Stimulated activated CD8-positive, alpha-beta memory T cell treated with anti-CD3 and anti-CD28 coated beads, Interleukin-12 subunit alpha, Interleukin-12 subunit beta, amount 100 ng/mL, for 24 hours (primary cell): ENCODE data around the gene RAB11FIP5.
A peak's percentile ranks its signal among the peaks of the same experiment; 100 is the strongest.
"Not testable (repeated sequence)": the region's sequence is repeated elsewhere in the genome, so short reads cannot be mapped to it uniquely, and the experiment has no call there.

Source experiments
- DNase-seq: peaks from one replicate; pipeline ENCODE4 v3.0.0-alpha.2; 2020; ENCODE audit errors: extremely low read depth

Gene RAB11FIP5

DNA sequence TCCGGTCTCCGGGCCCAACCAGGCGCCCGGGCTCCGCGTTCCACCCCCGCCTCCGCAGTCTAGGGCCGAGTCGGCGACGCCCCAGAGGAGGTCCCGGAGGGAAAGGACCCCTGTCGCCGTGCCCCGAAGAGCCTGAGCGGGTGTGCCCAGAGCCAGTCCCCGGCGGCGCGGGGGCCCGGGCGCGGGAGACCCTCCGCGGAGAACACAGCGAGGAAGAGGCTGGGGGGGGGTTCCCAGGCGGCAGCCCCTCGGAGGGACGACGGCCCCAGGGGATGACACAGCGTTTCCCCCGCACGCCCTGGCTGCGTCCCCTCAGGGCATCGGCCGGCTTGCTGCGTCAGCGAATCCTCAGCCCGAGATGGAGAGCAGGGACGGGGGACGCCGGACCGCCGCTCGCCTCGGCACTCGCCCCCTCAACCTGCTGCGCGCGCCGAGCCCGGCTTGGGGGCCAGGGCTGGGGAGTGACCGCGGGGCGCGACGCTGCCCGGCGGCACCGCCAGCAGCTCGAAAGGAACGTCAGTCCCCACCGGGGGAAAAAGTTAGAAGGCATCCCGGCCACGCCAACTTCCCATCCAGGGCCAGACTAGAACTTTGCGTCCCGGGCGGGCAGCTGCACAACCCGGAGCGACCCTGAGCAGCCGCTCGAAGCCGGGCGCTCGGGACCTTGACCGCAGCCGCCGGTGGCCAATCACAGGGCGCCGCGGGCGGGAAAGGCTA lies 41.9 kb downstream of the RAB11FIP5 start:
- peak; percentile 3 for DNase-seq

DNA sequence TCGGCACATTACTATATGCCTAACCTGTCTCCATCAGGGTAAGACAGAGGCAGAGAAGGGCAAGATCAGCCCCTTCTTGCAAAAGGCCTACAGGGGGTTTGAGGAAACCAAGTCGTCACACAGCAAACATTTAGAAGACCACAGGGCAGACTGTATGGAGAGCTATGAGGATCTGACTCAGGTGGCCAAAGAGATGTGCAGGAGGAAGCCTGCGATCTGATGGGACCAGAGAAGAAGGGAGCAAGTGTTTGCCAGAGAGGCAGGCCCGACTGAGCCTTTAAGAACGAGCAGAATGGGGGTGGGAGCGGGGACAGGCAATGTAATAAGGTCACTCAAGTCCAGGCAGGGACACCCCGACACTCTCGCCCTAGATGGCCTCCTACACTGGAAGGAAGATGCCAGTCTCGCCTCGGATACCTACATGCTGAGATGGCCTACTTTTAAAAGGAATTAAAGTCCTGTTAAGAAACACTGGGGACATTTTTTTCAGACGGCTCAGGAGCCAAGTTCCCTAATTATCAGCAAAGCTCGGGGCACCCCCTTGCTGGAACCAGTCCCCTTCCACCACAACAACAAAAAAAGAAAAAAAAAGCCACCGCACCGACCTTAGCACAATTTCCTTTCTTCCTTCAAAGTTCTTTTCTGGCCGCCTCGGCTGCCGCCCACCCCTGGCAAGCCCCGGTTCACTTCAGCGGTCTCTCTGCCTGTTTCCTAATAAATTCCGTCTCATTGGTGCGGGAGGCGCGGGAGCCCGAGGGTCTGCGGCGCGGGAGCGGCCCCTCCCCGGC lies 42.7 kb downstream of the RAB11FIP5 start:
- no peak for DNase-seq

DNA sequence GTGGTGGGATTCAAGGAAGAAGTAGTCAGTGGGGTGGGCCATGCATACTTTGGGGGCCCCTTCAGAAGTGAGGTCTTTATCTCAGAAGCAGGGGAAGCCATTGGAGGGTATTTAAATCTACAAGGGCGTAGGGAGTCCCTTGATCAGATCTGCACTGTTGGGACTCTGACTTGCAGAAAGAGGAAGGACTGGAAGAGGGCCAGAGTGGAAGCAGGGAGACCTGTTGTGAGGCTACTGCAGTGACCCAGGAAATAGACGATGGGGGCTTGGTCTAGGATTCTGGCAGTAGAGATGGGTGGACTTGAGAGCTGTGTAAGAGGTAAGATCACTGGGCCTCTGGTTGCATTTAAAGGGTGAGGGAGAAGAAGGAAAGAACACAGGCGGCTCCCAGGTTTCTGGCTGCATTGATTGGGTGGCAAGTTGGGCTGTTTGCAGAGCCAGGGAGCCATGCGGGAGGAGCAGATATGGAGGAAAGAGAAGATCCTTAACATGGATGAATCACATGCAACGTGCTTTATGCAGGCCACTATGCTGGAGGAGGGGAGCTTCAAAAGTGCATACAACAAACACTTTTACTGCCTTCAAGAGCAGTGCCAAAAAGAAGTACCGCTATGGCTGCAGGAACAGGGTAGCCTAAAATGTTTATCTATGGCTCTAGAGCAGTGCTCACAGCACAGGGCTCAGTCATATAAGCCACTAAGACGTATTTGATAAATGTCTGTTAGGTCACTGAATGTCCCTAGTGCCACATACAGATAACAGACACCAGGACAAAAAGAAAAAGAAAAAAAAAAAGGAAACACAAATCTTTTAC lies 43.5 kb downstream of the RAB11FIP5 start:
- no peak for DNase-seq

DNA sequence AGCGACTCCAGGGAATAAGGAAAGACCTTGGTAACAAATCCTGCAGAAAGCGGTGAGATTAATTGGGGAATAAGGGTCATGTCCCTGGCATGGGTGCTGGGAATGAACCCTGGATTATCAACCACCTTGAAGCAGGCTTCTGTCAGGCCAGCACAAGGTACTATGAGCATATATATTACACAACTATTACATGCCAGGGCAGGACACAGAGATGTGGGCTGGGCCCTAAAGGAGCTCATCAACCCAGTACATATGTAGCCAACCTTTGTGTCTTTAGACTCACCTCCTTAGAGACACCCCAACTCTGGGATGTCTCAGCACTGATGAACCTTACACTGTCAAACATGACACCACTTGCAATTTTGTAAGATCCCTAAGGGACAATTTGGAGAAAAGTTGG lies 44.6 kb downstream of the RAB11FIP5 start:
- no peak for DNase-seq

DNA sequence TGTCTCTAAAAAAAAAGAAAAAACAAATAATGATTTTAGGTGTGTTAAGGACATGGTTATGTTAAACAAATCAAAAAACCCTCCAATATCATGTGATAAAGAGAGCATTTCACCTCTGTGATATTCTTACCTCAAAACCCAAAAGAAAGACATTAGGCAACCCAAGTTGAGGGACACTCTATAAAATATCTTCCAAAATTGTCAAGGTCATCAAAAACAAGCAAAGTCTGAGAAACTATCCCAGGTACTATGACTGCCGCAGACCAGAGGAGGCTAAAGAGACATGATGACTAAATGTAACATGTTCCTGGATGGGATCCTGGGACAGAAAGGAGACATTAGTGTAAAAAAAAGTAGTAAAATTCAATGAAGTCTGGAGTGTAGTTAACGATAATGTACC lies 45.7 kb downstream of the RAB11FIP5 start:
- DNase-seq = no peak

DNA sequence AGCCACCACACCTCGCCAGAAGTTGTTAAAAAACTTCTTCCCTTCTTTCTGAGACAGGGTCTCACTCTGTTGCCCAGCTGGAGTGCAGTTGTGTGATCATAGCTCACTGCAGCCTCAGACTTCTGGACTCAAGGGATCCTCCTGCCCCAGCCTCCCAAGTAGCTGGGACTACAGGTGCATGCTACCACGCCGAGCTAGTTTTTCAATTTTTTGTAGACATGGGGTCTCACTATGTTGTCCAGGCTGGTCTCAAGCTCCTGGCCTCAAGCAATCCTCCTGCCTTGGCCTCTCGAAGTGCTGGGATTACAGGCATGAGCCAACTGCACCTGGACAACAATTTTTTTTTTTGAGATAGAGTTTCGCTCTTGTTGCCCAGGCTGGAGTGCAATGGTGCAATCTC lies 47.7 kb downstream of the RAB11FIP5 start:
- not testable (repeated sequence) for DNase-seq

DNA sequence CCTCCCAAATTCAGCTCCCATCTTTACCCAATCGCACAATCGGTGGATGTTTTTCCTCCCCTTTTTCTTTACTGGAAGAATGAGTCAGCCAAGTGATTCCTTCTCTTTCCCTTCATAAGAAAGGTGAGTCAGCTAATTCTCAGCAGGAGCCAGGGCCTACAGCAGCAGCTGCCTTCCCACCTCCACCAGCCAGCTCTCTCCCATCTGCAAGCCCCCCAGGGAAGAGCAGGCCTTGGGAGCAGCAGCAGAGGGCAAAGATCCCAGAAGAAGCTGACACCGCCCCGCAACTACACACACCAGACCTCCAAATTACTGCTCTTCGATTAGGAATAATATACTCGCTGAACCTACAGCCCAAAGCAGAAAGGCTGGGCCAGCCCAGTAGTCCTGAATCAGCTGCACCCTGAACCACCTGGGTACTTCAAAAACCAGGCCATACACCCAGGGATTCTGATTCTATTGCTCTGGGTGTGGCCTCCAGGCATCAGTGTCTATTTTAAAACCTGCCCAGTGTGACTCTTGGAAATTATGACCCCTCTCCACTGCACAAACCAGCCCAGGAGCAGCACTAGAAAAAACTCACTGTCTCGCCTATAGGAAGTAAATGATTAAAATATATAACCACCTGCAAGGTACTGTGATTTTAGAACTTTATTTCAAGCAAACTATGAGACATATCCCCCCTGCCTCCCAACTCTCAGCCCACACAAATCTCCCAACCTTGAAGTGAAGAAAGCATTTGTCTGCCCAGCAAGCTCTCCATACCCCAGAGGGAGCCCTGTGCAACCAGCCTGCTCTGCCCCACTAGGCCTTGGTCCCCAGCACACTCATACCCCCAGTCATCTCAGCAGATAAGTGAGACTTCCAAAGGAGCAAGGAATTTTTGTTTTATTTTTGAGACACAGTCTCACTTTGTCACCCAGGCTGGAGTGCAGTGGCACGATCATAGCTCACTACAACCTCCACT lies 48.6 kb downstream of the RAB11FIP5 start:
- no peak for DNase-seq

DNA sequence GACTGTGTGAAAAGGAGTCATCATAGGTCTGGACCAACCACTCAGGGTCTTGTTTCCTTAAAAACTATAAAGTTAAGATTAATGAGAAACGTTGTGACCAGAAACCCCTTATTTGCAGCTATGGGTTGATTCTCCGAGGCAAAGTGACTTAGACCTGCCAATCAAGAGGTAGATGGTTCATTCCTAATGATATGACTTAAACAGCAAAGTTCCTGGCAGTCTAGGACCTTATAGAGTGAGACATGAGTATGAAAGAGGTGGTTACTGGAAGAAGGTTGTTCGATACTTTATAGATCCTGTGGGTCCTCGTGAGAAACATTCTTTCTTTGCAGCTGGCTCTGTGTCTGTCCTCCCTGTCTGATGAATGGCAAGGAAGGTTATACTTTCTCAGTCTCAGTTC lies 49.3 kb downstream of the RAB11FIP5 start:
- DNase-seq = no peak

DNA sequence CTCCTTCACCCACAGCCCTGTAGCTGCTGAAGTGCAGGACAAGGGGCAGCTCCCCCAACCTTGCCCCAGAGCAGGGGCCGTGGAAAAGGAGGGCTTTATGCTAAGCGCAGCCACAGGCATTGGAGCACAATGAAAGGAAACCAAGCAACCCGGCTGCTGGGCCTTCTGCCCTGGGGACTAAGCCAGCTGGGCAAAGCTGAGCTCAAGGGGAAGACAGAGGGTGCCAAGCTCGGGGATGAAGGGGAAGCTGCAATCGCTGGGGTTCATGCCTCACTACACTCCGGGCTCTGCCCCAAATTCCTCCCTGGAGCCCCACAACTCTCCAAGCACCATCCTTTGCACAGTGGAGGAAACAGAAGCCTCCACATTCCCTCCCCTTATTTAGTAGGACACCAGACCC lies 53.6 kb downstream of the RAB11FIP5 start:
- no peak for DNase-seq

DNA sequence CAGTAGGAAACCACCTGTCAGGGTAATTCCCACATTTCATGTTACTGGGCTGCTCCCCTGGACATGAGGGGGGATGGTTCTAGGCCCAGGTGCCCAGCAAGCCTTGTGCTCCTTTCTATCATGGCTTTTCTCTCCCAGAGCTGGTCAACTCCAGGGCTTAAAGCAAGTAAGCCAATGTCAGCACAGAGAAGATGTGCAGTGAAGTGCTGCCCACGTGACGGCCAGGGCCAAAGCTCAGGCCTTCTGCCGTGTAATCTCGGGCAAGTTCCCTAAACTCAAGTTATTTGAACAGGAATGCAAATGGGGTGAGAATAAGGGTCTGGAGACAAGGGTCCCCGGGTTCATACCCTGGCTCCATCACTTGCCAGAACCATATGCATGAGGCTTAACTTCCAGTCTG lies 57.8 kb downstream of the RAB11FIP5 start:
- DNase-seq = no peak

DNA sequence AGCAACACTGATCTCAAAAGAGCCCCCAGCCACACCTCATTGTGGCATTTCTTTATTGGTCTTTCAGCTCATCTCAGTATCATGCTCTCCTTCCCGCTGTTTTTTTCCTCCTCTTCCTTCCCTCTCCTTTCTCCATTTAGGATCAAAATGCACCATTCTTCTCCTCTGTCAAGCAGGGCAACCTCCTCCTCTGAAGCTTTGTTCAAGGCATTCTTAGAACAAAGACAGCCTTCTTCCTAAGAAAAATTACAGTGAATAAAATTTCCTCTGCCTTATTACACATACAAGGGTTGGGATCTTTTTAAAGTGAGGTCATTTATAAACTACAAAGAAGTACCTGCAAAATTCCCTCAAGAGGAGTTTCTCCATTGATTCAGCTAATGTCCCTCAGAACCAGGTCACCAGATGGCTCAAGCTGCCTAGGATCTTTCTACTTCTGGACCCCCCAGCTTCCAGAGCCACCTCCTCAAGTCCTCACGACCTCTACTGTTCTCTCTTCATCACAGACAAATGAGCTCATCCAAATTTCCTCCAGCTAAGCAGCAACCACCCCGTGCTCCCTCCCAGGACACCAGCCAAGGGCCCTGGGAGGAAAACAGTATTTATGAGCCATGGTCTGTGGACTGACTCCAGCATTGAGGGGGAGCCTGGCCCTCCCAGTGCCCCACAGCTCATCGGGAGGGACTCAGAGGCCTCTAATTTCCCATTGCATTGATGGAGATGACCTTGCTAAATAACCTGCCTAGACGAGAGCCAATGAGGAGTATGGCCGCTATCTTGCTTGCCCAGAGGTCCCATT lies 59.2 kb downstream of the RAB11FIP5 start:
- DNase-seq = no peak

DNA sequence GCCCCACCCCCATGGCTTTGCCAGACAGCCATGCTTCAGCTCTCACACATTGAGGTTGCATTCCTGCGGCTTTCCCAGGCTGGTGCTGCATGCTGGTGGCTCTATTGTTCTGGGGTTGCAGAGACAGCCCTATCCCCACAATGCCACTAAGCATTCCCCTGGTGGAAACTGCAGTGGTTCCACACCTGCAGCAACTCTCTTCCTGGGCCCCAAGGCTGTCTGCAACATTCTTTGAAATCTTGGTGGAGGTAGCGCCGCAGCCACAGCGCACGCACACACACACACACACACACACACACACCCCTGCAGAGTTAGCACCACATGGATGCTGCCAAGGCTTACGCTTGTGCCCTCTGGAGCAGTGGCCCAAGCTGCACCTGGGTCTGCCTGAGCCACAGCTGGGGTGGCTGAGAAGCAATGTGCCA lies 62.6 kb downstream of the RAB11FIP5 start:
- DNase-seq = no peak

DNA sequence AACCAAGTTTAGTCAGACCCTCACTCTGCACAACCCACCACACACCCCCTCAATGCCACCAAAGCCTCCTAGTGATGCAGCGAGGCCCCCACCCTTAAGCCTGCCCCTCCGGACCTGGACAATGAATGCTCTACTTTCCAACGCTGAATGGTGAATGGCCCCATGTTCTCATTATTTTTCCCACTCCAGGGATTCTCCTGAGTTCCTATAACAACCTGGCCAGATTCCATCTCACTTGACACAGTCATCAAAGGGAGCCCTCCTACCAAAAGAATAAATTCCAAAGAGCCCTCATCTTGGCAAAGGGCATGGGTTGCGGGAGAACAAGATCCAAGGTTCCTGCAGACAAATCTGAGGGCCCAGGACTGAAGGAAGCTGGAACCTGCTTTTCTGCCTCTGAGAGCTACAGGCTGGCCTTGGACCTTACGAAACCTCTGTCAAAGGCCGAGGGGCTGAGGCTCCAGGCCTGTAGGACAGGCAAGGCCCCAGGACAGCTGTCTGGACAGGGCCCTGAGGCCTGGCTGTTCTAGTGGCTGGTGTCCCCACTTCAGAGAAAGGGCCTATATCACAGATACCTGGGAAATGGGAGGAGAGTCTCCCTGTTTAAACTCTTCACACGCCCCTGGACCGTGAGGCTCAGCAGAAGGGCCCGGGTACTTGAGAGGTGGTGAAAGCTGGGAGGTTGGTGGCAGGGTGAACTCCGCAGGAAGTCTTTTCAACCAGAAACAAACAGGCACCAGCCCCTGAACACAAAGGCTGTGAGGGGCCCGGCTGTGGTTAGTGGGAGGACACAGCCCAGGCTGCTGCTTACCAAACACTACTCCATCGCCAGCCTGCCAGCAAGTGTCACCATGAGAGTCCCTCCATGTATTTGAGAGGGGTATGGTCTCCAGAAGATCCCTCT lies 68.6 kb downstream of the RAB11FIP5 start:
- DNase-seq = no peak

DNA sequence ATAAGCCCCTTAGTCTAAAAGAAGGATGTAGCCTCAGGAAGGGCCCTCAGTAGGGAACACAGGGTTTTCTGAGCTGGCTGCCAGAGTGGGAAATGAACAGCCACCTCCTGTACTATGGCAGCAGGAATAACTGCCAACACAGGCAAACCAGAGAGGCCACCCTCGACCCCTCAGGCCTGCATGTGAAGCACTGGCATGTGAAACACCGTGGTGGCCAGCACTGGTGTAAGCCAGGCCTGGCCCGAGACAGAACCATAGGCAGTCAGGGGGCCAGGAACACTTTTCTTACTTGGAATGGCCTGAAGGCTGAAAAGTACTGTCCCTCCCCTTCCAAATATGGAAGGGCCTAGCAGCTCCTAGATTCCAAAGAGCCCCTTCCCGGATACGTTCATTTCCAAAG lies 69.5 kb downstream of the RAB11FIP5 start:
- DNase-seq = no peak

DNA sequence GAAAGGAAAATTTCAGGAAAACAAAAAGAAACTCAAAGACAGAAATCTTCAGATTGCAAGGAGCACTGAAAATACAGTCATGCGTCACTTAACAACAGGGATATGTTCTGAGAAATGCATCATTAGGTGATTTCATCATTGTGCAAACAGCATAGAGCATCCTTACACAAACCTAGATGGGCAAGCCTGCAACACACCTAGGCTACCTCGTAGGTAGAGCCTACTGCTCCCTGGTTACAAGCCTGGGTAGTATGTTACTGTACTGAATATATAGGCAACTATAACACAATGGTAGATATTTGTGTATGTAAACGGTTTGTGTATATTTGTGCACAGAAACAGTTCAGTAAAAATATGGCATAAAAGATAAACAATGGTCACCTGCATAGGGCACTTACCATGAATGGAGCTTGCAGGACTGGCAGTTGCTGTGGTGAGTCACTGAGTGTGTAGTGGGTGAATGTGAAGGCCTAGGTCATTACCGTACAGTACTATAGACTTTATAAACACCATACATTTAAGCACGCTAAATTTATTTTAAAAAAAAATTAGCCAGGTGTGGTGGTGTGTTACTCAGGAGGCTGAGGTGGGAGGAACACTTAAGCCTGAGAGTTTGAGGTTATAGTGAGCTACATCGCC lies 74.7 kb downstream of the RAB11FIP5 start:
- no peak for DNase-seq

DNA sequence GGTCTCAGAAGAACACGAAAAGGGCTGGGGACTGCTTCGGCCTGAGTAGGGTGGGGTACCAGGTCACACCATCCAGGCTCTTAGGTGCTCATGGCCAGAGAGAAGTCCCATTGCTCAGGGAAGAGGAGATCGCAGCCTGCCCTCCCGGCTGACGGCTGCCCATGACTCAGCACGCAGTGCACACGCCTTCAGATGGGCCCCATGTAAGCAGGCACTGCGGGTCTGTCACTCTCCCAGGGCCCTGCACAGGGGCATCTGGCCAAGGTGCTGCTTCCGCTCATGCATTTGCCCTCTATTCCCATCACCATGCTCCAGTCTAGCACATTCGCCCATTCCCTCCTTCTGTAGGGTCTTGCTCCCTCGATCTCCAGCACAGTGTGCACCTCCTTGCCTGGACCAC lies 76.0 kb downstream of the RAB11FIP5 start:
- no peak for DNase-seq

DNA sequence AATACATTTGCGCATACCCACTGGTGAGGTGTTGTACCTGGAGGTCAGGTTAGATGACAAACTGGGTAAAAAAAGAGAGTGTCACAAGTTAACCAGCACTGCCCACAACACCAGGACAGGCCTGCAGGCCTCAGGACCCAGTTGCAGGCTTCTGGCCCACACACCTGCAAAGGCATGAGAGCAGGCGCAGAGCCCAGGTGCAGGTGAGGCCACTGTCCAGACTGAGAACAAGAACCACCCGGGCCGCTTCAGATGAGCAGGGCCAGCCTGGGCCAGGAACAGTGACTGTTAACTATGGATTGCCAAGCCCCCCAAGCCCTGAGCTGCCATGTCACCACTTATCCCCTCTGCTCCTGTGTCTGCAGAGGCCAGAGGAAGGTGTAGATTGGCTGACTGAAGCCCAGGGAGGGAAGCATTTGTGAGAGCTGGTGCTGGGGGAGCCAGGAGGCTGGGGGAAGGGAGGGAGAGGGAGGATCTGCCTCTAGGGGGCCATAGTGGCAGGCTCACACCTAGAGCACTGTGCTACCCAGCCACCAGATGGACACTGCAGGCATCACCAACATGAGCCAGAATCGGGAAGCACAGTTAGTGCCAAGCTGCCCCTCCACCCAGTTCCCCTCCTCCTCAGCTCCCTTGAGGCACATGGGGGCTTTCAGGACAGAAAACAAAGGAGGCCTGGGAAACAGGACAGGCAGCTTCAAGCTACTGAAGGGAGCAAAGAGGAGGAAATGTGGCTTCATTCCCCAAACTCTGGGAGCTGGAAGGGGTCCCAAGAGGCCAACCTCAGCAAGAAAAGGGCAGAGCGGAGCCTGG lies 76.6 kb downstream of the RAB11FIP5 start:
- no peak for DNase-seq
